NCI-H1930 (cell line): ENCODE measurements around the gene TCIRG1.

Experiments
- DNase-seq, 2 experiments: peaks; one replicate each; lab custom pipeline; 2025; lab: John Stamatoyannopoulos, UW

Gene TCIRG1

DNA sequence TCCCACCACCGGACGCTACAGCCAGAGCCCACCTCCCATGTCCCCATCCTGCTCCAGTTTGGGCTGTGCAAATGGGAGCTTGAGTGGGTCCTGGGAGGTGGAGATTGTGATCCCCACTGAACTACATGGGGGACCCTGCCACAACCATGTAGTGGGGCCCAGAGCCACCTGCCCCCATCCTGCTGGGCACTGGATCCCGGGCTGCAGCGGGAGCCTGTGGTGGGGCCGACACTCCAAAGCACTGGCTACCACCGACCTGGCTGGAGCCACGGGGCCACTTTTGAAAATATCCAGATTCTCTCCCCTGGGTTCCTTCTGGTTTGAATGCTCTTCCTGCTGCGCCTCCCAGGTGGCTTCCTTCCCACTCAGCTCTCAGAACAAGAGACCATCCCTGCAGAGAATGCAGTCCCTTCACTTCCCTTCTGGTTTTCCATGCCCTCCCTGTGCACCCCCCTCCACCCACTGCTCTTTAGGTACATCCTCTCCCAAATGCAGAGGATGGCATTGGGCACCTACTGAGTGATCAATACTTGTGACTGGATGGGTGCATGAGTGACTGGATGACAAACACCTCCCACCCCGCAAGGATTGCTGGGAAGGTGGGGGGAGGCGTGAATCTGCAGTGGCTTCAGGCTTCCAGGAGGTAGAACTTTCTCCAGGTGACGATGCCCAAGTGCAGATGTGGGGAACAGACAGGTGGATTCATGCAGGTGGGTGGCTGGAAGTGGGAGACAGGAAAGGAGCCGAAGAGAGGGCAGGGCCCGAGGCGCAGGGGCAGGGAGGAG, 34.1 kb upstream of the TCIRG1 start:
- DNase-seq = no peak

DNA sequence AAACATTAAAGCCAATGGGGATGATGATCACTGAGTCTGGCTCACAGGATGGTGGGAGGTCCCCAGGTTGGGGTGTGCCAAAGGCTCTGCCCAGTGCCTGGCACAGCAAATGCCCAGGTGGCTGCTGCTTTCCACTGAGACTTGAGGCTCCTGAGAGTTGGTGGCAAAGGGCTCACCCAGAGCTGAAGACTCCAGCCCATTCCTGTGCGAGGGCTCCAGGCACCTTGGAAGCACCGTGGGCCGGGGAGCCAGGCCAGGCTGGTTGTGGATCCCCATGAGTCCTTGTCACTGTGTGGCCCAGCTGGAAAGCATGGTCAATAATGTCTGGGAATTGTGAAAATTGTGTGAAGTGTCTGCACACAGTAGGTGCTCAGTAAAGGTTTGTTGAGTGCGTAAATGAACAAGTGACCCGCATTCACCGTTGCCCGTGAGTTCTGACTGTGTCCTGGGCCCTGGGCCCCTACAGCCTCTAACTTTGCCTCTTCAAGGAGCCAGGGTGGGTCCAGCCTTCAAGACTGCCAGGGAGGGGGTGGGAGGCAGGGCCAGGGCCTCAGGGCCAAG, 32.1 kb upstream of the TCIRG1 start:
- no peak for DNase-seq

DNA sequence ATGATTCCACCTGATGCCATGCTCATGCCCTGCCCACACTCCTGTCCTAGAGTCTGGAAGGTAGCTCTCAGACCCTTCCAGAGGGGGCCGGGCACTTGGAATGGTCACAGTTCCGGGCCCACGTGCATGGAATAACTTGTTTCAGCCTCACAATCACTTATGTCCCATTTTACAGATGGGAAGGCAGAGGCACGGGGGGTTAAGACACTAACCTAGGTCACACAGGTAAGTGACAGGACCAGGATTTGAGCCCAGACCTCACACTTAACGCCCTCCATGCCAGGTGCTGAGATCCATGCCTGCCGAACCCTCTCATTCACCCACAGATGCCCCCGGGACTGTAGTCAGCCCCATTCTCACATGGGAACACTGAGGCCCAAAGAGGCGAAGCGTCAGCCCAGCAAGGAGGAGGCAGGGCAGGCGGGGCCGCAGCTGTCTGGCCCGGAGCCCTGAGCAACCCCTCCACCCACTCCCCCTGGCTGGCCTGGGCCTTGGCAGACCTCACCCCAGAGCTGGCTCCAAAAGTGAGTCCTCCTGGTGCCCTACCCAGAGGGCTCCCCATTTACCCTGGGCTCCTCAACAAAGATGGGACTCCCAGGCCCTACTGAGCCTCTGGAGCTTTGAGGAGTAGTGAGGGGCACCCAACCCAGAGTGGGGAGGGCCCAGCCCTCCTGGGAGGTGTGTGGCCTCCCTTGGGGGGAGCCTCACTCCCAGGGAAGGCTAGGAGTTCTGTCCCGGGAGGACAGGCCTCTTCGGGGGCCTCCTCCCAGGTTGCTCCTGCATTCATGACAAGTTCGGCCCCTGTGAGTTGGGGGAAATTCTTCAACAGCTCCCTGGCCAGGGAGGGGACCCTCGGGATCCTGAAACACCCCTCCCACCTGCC, 31.1 kb upstream of the TCIRG1 start:
- DNase-seq = no peak

- DNase-seq = no peak
Measured at GRCh38 chr11:68008381-68009337, 30.2 kb upstream of the TCIRG1 start.

- no peak for DNase-seq
Measured at GRCh38 chr11:68009391-68010089, 29.3 kb upstream of the TCIRG1 start.

- no peak for DNase-seq
Measured at GRCh38 chr11:68010090-68011041, 28.5 kb upstream of the TCIRG1 start, which contains the start of gene ALDH3B1. Gene ALDH3B1 (plus strand): TSS chr11:68010327. CDS start chr11:68015298, 4,971 bp downstream.

- DNase-seq = no peak
Measured at GRCh38 chr11:68011051-68011943, 27.5 kb upstream of the TCIRG1 start.

GRCh38 chr11:68012044-68012842, 26.6 kb upstream of the TCIRG1 start:
- DNase-seq = no peak

DNA sequence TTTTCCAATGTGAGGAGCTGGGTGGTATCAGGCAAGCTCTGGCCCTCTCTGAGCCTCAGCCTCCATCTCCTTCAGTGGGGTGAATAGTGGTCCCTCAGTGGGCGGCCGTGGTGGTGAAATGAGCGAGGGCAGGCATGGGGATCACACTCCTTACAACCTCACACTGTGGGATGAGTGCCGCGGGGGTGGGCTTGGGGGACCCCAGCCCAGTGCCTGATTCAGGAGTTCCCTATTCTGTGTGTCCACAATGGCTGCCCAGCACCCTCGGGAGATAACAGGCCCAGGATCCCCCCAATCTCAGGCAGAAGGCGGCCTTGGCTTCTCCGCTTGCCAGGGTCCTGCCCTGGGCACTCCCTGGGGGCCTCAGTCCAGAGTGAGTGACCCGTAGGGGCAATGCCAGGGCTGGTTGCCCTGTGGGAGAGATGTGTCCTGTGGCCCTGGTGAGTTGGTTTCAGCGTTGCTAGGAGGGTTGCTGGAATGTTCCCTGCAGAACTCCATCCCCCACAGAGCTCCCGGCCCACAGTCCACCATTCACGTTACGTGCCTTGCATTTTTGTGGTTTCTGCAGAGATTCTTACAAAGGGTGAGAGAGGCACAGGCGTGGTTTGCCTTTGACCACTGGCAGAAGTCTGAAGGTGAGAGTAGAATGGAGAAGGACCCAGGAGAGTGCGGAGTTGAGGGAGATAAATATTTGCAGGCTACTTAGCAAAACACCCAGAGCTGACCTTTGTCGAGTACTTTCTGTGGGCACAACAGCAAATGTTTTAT, 25.8 kb upstream of the TCIRG1 start:
- no peak for DNase-seq

DNA sequence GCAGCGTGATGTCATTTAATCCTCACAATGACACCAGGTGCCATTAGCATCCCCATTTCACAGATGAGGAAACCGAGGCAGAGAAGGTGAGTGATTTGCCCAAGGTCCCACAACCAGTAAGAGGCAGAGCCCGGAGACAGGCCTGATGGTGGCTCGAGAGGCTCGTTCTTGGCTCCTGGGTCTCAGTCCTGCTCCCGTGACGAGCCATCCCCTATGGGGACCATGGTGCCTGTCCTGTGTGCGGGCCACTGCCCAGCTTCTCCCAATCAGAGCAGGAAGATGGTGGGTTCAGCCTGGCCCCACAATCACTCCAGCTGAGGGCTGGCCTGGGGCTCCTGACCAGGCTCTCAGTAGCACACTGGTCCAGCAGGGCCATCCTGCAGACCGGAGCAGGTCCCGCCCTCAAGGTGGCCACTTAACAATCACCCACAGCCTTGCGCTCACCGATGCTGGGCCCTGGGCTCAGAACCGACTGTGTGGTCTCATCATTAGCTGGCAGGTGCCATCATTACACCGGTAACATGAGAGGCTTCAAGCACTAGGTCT, 25.1 kb upstream of the TCIRG1 start:
- DNase-seq = no peak

DNA sequence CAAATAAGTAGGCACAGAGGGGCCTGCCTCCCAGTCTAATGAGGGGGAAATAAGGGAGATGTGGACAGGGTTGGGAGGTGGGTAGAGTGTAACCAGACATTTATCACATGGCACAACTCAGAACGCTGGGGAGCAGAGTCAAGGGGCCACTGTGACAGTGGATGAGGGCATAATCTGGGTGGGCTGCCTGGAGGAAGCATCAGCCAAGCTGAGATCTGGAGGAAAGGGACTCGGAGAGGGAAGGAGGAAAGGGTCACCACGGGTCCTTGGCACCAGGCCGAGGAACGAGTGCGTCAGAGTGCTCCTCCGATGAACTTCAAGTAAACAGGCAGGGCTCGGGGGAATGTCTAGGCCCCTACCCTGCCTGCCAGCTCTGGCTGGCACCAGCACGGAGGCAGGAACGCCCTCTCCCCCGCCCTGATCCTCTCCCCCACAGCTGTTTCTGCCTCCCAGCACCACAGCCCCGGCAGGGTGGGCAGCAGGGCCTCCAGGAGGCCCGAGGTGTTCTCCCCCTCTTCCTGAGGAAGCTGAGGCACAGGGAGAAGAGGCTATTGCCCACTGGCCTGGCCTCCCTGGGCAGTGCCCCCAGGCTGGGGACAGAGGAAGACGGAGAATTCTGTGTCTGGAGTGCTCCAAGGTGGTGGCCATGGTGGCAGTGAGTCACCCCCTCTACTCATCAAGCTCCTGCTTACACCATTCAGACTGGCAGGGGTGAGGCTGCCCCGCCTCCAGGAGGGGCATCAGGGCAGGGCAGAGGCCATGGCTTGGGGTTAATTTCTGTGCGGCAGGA, 24.5 kb upstream of the TCIRG1 start:
- no peak for DNase-seq

DNA sequence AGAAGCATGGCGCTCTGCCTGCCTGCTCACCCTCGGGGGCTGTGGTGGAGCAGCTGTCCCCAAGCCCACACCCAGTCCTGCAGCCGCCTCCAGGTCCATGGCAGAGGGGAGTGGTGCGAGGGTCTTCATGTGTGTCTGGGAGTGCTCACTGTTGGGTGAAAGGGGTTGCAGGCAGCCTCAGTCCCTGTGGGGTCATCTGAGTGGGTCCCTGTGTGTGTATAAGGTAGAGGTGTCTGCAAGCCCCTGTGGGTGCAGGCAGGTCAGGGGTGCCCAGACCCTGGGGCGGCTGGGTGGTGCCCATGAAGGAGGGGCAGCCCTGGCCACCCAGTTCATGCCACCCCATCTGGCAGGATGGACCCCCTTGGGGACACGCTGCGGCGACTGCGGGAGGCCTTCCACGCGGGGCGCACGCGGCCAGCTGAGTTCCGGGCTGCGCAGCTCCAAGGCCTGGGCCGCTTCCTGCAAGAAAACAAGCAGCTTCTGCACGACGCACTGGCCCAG, 23.8 kb upstream of the TCIRG1 start:
- no peak for DNase-seq

- DNase-seq = no peak
Measured at GRCh38 chr11:68015467-68015866, 23.4 kb upstream of the TCIRG1 start.

DNA sequence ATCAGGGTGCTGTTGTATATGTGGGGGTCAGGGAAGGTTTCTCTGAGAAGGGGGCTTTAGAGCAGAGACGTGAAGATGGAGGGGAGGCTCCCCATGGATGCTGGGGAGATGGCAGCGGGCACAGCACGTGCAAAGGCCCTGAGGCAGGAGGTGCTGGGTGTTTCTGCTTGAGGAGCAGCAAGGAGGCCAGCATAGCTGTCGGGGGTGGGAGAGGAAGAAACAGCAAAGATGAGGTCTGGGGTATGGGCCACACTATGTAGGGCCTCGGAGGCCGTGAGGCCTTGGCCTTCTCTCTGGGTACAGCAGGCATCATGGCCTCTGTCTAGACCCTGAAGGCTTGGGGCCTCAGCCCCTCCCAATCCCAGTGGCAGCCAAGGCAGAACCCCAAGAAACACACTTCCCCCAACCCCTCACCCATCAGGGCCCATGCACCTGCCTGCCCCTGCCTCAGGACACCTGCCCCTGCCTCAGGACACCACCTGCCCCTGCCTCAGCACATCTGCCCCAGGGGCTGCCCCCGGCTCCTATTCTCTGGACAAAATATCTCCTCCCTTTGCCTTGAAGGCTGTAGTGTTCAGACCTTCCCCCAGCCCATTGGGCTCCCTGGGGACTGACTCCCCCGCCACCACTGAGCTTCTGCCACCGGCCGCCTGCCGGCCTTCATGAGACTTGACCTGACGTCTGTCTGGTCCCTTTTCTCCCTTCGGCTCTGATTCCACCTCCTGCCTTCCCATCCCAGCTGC, 22.5 kb upstream of the TCIRG1 start:
- DNase-seq = no peak
